Tibial nerve (tissue), 4 donors: ENCODE results near the gene GIMAP8.

Experiments
- CTCF ChIP-seq, 5 experiments: fragments of 200-600 bp in 3 of 5; fragments of 450-650 bp in 2 of 5; sonication (generic) in 3 of 5; IDR thresholded peaks; one replicate each; pipeline ENCODE4 v1.5.1; 2016 to 2019; ENCODE audit warnings: antibody characterized with exemption in 5 of 5, mild to moderate bottlenecking in 3 of 5, moderate library complexity in 2 of 5
- EP300 ChIP-seq, 2 donors: sonication (generic); formaldehyde crosslinking; IDR thresholded peaks; one replicate each; pipeline ENCODE4 v1.6.1; 2017; ENCODE audit warnings: antibody characterized with exemption in 2 of 2, mild to moderate bottlenecking in 1 of 2
- POLR2A ChIP-seq, 2 donors: fragments of 450-650 bp; IDR thresholded peaks; one replicate each; pipeline ENCODE4 v1.6.1; 2017; ENCODE audit warnings: antibody characterized with exemption in 2 of 2, mild to moderate bottlenecking in 2 of 2, moderate library complexity in 2 of 2

DNA sequence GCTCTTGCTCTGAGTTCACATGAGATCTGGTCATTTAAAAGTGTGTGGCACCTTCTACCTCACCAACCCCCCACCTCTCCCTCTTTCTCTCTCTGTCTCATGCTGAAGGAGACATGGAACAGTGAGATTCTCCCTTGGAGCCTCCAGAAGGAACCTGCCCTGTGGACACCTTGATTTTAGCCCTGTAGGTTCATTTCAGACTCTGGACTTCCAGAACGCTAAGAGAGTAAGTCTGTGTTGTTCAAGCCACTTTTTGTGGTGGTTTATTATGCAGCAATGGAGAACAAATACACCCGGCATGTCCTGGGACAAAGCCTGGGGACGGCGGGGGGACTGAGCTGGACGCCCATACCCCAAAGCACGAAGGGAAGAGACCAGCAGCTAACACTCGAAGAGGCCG lies 20.7 kb upstream of the GIMAP8 start:
- TF ChIP-seq CTCF (IDR thresholded peaks at IDR 0.05) (no peak), POLR2A (IDR thresholded peaks at IDR 0.05) (no peak), EP300 (IDR thresholded peaks at IDR 0.05) (no peak)
